ENCODE results near the gene HOXB1. TPM values are rescaled to one million over a fixed set of nuclear protein-coding genes. Genes with fewer than 3 reads are reported as not detected.

Gene HOXB1
- total RNA-seq, 4 donors from 2014 or later, result not detected

DNA sequence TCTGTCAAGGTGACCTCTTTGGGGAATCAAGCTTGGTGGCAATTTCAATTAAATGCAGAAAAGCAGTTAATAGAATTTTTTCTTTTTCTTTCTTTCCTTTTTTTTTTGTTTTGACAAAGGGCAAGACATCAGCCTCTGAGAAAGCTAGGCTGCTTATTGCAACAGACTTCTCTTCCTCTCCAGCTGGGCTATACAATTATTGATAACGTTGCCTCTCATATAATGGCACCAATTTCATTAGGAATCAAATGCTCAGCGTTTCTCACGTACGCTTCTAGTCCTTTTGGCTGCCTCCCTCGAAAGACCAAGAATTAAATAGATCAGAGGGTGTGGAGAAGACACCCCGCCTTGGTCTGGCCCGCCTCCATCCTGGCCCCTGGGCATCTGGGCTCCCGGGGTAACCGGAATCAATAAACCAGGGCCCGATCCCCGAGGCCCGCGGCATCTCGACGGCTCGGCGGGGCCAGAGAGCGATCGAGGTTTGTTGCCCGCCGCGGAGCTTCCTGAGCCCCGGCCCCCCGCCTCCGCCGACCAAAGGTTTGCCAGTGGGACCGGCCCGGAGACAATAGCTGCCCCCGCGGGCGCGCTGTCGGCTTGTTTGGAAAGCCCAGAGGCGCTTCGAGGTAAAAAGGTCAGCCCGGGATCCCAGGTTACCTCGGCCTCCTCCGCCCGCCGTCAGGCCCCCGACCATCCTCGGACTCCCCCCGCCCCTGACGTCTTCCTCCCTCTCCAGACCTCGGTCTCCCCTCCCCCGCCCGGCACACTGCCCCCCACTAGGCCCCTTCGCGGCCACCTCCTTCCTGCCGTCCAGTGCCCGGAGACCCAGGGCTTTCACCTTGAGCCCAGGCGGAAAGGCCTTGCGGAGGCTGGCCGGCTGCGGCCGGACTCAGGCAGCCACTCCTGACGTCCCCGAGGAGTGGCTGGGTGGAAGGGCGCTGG, 3.9 kb downstream of the HOXB1 start:
- Histone ChIP-seq H3K4me1 (peaks cover 0 to 12% (median 0%) of the 10 kb centered on the region in 4 donors), H3K4me3 (peak overlapping the region in 1 of 4 donors; percentile 15), H3K36me3 (no peaks in the 10 kb centered on the region), H3K27me3 (peaks cover 0 to 89% of the 10 kb centered on the region in 2 donors), H3K27ac (no peak overlapping the region), H3K9me3 (no peaks in the 10 kb centered on the region)
- WGBS, 2 donors, result 22 to 28% methylated on average over 23 to 54 of the region's 59 CpGs
- TF ChIP-seq EP300 (IDR thresholded peaks at IDR 0.05), result no peak
- TF ChIP-seq, protein P1, sequence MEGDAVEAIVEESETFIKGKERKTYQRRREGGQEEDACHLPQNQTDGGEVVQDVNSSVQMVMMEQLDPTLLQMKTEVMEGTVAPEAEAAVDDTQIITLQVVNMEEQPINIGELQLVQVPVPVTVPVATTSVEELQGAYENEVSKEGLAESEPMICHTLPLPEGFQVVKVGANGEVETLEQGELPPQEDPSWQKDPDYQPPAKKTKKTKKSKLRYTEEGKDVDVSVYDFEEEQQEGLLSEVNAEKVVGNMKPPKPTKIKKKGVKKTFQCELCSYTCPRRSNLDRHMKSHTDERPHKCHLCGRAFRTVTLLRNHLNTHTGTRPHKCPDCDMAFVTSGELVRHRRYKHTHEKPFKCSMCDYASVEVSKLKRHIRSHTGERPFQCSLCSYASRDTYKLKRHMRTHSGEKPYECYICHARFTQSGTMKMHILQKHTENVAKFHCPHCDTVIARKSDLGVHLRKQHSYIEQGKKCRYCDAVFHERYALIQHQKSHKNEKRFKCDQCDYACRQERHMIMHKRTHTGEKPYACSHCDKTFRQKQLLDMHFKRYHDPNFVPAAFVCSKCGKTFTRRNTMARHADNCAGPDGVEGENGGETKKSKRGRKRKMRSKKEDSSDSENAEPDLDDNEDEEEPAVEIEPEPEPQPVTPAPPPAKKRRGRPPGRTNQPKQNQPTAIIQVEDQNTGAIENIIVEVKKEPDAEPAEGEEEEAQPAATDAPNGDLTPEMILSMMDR (IDR thresholded peaks at IDR 0.05), result no peak
- no peak for TF ChIP-seq POLR2A (IDR thresholded peaks at IDR 0.05)
- no peak for DNase-seq (ENCODE audit: low spot score in 2 of 2)

DNA sequence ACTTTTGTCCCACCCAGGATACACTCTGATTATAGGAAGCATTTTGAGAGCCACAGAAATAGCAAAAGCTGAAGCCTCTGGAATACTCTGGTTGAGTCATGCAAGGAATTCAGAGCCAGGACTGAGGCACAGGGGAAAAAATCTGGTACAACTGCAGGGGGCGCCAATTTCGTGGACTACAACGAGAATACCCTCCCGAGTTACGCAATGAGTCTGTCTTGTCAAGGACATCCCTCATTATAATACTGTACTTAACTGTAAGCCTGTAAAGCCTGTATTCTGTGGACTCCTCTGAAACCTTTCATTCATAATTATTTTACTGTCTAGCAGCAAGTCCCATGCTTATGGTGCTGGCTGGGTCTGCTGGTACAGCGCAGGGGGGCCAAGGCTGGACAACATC, 7.8 kb downstream of the HOXB1 start:
- H3K27me3 ChIP-seq, result peaks cover 0 to 86% of the 10 kb centered on the region in 2 donors
- peaks cover 0 to 12% (median 0%) of the 10 kb centered on the region in 4 donors for H3K4me1 ChIP-seq
- H3K36me3 ChIP-seq, result no peaks in the 10 kb centered on the region
- H3K27ac ChIP-seq, result no peak overlapping the region
- H3K9me3 ChIP-seq, result no peaks in the 10 kb centered on the region
- WGBS, 2 donors, result 66 to 68% methylated on average over 6 of the region's 6 CpGs
- TF ChIP-seq, protein P1 (IDR thresholded peaks at IDR 0.05), result no peak
- TF ChIP-seq EP300 (IDR thresholded peaks at IDR 0.05) (no peak), POLR2A (IDR thresholded peaks at IDR 0.05) (no peak)
- H3K4me3 ChIP-seq, result no peak overlapping the region
- no peak for DNase-seq (ENCODE audit: low spot score in 2 of 2)

DNA sequence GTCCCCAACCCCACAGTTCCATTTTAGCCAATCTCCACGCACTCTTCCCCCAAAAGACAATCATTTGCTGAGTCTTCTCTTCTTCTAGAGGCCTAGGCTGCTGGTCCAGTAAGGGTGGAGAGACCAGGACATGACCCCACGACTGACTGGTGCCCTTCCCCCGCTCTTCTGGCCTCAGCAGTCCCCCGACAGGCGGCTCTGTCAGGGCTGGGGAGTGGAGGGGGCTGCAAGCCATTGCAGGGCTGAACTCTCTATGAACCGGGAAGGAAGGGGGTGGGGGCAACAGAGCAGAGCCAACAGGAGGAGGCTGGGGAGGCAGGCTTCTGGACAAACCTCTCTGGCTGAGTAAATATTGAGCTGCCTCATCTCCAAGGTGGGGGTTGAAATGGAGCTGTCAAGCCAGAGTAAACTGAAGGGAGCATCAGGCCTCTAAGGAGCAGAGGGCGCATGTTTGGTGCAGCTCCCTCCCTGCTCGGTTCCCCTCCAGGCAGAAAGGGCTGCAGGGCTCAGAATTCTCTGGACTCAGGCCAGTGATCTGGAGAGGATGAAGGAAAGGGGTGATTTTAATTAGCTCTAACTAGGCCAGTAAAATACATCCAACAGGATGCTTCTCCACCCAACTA, 8.7 kb downstream of the HOXB1 start:
- 26 to 30% methylated on average over 8 of the region's 8 CpGs for WGBS, 2 donors
- no peaks in the 10 kb centered on the region for H3K9me3 ChIP-seq

DNA sequence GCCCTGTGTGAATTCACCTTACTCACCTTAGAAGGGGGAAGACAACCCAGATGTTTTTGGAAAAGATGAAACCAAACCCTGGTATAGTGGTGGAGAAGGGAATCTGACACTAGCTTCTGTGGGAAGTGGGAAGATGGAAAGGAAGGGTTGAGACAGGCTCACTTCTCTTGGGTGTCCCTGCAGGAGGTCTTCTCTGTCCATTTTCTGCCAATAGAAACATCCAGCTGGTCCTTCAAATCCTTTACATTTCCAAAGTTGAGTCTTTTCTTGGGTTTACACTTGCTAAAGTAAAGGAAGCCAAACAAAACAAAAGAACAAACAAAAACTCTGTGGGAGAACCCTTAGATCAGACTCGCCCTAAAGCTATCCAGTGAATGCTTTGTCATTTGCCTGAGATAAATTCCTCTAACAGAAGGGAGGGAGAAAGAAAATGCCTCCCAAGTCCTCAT, 10.2 kb downstream of the HOXB1 start:
- Histone ChIP-seq H3K9me3 (no peaks in the 10 kb centered on the region), H3K4me3 (no peak overlapping the region), H3K27ac (no peak overlapping the region), H3K36me3 (no peaks in the 10 kb centered on the region), H3K4me1 (peaks cover 0 to 4% (median 0%) of the 10 kb centered on the region in 4 donors), H3K27me3 (peaks cover 0 to 86% of the 10 kb centered on the region in 2 donors)
- TF ChIP-seq, protein P1 (IDR thresholded peaks at IDR 0.05), result no peak
- TF ChIP-seq EP300 (IDR thresholded peaks at IDR 0.05) (no peak), POLR2A (IDR thresholded peaks at IDR 0.05) (no peak)
- no peak for DNase-seq (ENCODE audit: low spot score in 2 of 2)
- 51 to 58% methylated on average over 1 of the region's 1 CpG for WGBS, 2 donors

More for the DNA sequence above, 8.7 kb downstream of the HOXB1 start:
- DNase-seq (ENCODE audit: low spot score in 2 of 2), result no peak
- H3K4me3 ChIP-seq, result no peak overlapping the region
- no peak overlapping the region for H3K27ac ChIP-seq
- no peaks in the 10 kb centered on the region for H3K36me3 ChIP-seq
- H3K4me1 ChIP-seq, result peaks cover 0 to 8% (median 0%) of the 10 kb centered on the region in 4 donors
- TF ChIP-seq, protein P1 (IDR thresholded peaks at IDR 0.05), result no peak
- TF ChIP-seq EP300 (IDR thresholded peaks at IDR 0.05), result no peak
- no peak for TF ChIP-seq POLR2A (IDR thresholded peaks at IDR 0.05)
- peaks cover 0 to 86% of the 10 kb centered on the region in 2 donors for H3K27me3 ChIP-seq

DNA sequence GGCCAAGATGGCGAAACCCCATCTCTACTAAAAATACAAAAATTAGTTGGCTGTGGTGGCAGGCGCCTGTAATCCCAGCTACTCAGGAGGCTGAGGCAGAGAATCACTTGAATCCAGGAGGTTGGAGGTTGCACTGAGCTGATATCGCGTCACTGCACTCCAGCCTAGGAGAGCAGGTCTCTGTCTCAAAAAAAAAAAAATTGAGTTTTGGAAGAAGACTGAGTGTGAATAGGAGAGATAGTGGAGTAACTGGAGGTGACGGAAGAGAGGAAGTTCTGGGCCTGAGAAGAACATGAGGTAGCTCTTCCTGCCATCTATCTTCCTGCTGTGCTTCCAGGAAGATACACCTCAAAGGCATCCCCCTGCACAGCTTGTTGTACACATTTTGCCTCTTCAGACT, 11.4 kb downstream of the HOXB1 start:
- Histone ChIP-seq H3K27me3 (peaks cover 0 to 84% of the 10 kb centered on the region in 2 donors), H3K27ac (no peak overlapping the region)
- 79 to 84% methylated on average over 5 of the region's 5 CpGs for WGBS, 2 donors

More for the DNA sequence above, 11.4 kb downstream of the HOXB1 start:
- TF ChIP-seq POLR2A (IDR thresholded peaks at IDR 0.05), result no peak
- TF ChIP-seq, protein P1 (IDR thresholded peaks at IDR 0.05), result no peak
- no peak for TF ChIP-seq EP300 (IDR thresholded peaks at IDR 0.05)
- Histone ChIP-seq H3K4me3 (no peak overlapping the region), H3K9me3 (no peaks in the 10 kb centered on the region), H3K36me3 (no peaks in the 10 kb centered on the region), H3K4me1 (peaks cover 0 to 4% (median 0%) of the 10 kb centered on the region in 4 donors)
- DNase-seq (ENCODE audit: low spot score in 2 of 2), result no peak
